ENCODE data around the gene CPNE5.

Gene CPNE5

GRCh38 chr6:36853325-36853724, 14.1 kb upstream of the CPNE5 start:
- H3K4me3 ChIP-seq (ENCODE audit: low read length), result peak overlapping the region; percentile 15
- peaks cover 19% of the 10 kb centered on the region for H3K36me3 ChIP-seq (ENCODE audit: insufficient read depth, low read length)
- H3K4me1 ChIP-seq (ENCODE audit: control insufficient read depth, insufficient read depth, low read length), result peaks cover 25% of the 10 kb centered on the region
- peaks cover 6% of the 10 kb centered on the region for H3K9me3 ChIP-seq (replicated peaks; ENCODE audit: low read length)
- H3K4me2 ChIP-seq (ENCODE audit: low read length), result peak overlapping the region; percentile 29
- H3K9ac ChIP-seq (ENCODE audit: low read depth, low read length), result peak overlapping the region; percentile 43
- H3K27me3 ChIP-seq (ENCODE audit: control insufficient read depth, insufficient read depth, low read length), result no peaks in the 10 kb centered on the region

GRCh38 chr6:36852481-36853147, 13.4 kb upstream of the CPNE5 start:
- no peaks in the 10 kb centered on the region for H3K27me3 ChIP-seq (ENCODE audit: control insufficient read depth, insufficient read depth, low read length)
- H3K9ac ChIP-seq (ENCODE audit: low read depth, low read length), result peak overlapping the region; percentile 43
- H3K9me3 ChIP-seq (replicated peaks; ENCODE audit: low read length), result peaks cover 6% of the 10 kb centered on the region
- no peak overlapping the region for H3K4me2 ChIP-seq (ENCODE audit: low read length)
- peaks cover 19% of the 10 kb centered on the region for H3K36me3 ChIP-seq (ENCODE audit: insufficient read depth, low read length)
- no peak overlapping the region for H3K4me3 ChIP-seq (ENCODE audit: low read length)
- peaks cover 25% of the 10 kb centered on the region for H3K4me1 ChIP-seq (ENCODE audit: control insufficient read depth, insufficient read depth, low read length)

- Histone ChIP-seq H3K4me2 (ENCODE audit: low read length) (no peak overlapping the region), H3K36me3 (ENCODE audit: insufficient read depth, low read length) (peaks cover 19% of the 10 kb centered on the region), H3K9me3 (replicated peaks; ENCODE audit: low read length) (peaks cover 6% of the 10 kb centered on the region), H3K4me3 (ENCODE audit: low read length) (no peak overlapping the region), H3K27me3 (ENCODE audit: control insufficient read depth, insufficient read depth, low read length) (no peaks in the 10 kb centered on the region), H3K9ac (ENCODE audit: low read depth, low read length) (no peak overlapping the region), H3K4me1 (ENCODE audit: control insufficient read depth, insufficient read depth, low read length) (peaks cover 25% of the 10 kb centered on the region)
Measured at GRCh38 chr6:36851626-36852025, 12.4 kb upstream of the CPNE5 start.

GRCh38 chr6:36851149-36851614, 11.9 kb upstream of the CPNE5 start:
- H3K4me3 ChIP-seq (ENCODE audit: low read length), result no peak overlapping the region
- H3K27me3 ChIP-seq (ENCODE audit: control insufficient read depth, insufficient read depth, low read length), result no peaks in the 10 kb centered on the region
- H3K4me2 ChIP-seq (ENCODE audit: low read length), result no peak overlapping the region
- H3K4me1 ChIP-seq (ENCODE audit: control insufficient read depth, insufficient read depth, low read length), result peaks cover 25% of the 10 kb centered on the region
- H3K36me3 ChIP-seq (ENCODE audit: insufficient read depth, low read length), result peaks cover 18% of the 10 kb centered on the region
- no peak overlapping the region for H3K9ac ChIP-seq (ENCODE audit: low read depth, low read length)
- peaks cover 6% of the 10 kb centered on the region for H3K9me3 ChIP-seq (replicated peaks; ENCODE audit: low read length)

GRCh38 chr6:36850021-36850420, 10.8 kb upstream of the CPNE5 start:
- Histone ChIP-seq H3K9ac (ENCODE audit: low read depth, low read length) (no peak overlapping the region), H3K36me3 (ENCODE audit: insufficient read depth, low read length) (peaks cover 7% of the 10 kb centered on the region), H3K9me3 (replicated peaks; ENCODE audit: low read length) (peaks cover 6% of the 10 kb centered on the region), H3K27me3 (ENCODE audit: control insufficient read depth, insufficient read depth, low read length) (no peaks in the 10 kb centered on the region), H3K4me3 (ENCODE audit: low read length) (no peak overlapping the region), H3K4me1 (ENCODE audit: control insufficient read depth, insufficient read depth, low read length) (peaks cover 25% of the 10 kb centered on the region), H3K4me2 (ENCODE audit: low read length) (no peak overlapping the region)

- peaks cover 6% of the 10 kb centered on the region for H3K9me3 ChIP-seq (replicated peaks; ENCODE audit: low read length)
- no peak overlapping the region for H3K9ac ChIP-seq (ENCODE audit: low read depth, low read length)
- peak overlapping the region; percentile 15 for H3K4me2 ChIP-seq (ENCODE audit: low read length)
- H3K27me3 ChIP-seq (ENCODE audit: control insufficient read depth, insufficient read depth, low read length), result peaks cover 6% of the 10 kb centered on the region
- peaks cover under 1% of the 10 kb centered on the region for H3K36me3 ChIP-seq (ENCODE audit: insufficient read depth, low read length)
- H3K4me1 ChIP-seq (ENCODE audit: control insufficient read depth, insufficient read depth, low read length), result peaks cover 22% of the 10 kb centered on the region
- H3K4me3 ChIP-seq (ENCODE audit: low read length), result no peak overlapping the region
Measured at GRCh38 chr6:36848658-36849441, 9.6 kb upstream of the CPNE5 start.

- peaks cover 6% of the 10 kb centered on the region for H3K27me3 ChIP-seq (ENCODE audit: control insufficient read depth, insufficient read depth, low read length)
- H3K4me1 ChIP-seq (ENCODE audit: control insufficient read depth, insufficient read depth, low read length), result peaks cover 14% of the 10 kb centered on the region
- H3K9ac ChIP-seq (ENCODE audit: low read depth, low read length), result no peak overlapping the region
- H3K4me3 ChIP-seq (ENCODE audit: low read length), result no peak overlapping the region
- no peak overlapping the region for H3K4me2 ChIP-seq (ENCODE audit: low read length)
- H3K36me3 ChIP-seq (ENCODE audit: insufficient read depth, low read length), result no peaks in the 10 kb centered on the region
- peaks cover 6% of the 10 kb centered on the region for H3K9me3 ChIP-seq (replicated peaks; ENCODE audit: low read length)
Measured at GRCh38 chr6:36847991-36848390, 8.7 kb upstream of the CPNE5 start.

- no peak overlapping the region for H3K4me3 ChIP-seq (ENCODE audit: low read length)
- H3K9me3 ChIP-seq (replicated peaks; ENCODE audit: low read length), result peaks cover 6% of the 10 kb centered on the region
- no peak overlapping the region for H3K4me2 ChIP-seq (ENCODE audit: low read length)
- H3K9ac ChIP-seq (ENCODE audit: low read depth, low read length), result no peak overlapping the region
- no peaks in the 10 kb centered on the region for H3K36me3 ChIP-seq (ENCODE audit: insufficient read depth, low read length)
- peaks cover 7% of the 10 kb centered on the region for H3K4me1 ChIP-seq (ENCODE audit: control insufficient read depth, insufficient read depth, low read length)
- H3K27me3 ChIP-seq (ENCODE audit: control insufficient read depth, insufficient read depth, low read length), result peaks cover 6% of the 10 kb centered on the region
Measured at GRCh38 chr6:36847152-36847551, 7.9 kb upstream of the CPNE5 start.

- no peaks in the 10 kb centered on the region for H3K9me3 ChIP-seq (replicated peaks; ENCODE audit: low read length)
- no peak overlapping the region for H3K9ac ChIP-seq (ENCODE audit: low read depth, low read length)
- peaks cover 7% of the 10 kb centered on the region for H3K27me3 ChIP-seq (ENCODE audit: control insufficient read depth, insufficient read depth, low read length)
- H3K36me3 ChIP-seq (ENCODE audit: insufficient read depth, low read length), result no peaks in the 10 kb centered on the region
- H3K4me2 ChIP-seq (ENCODE audit: low read length), result no peak overlapping the region
- H3K4me1 ChIP-seq (ENCODE audit: control insufficient read depth, insufficient read depth, low read length), result peaks cover 11% of the 10 kb centered on the region
- H3K4me3 ChIP-seq (ENCODE audit: low read length), result no peak overlapping the region
Measured at GRCh38 chr6:36845233-36845632, 6.0 kb upstream of the CPNE5 start.

- H3K9ac ChIP-seq (ENCODE audit: low read depth, low read length), result no peak overlapping the region
- H3K27me3 ChIP-seq (ENCODE audit: control insufficient read depth, insufficient read depth, low read length), result peaks cover 9% of the 10 kb centered on the region
- H3K4me1 ChIP-seq (ENCODE audit: control insufficient read depth, insufficient read depth, low read length), result peaks cover 13% of the 10 kb centered on the region
- H3K9me3 ChIP-seq (replicated peaks; ENCODE audit: low read length), result no peaks in the 10 kb centered on the region
- H3K4me3 ChIP-seq (ENCODE audit: low read length), result no peak overlapping the region
- no peaks in the 10 kb centered on the region for H3K36me3 ChIP-seq (ENCODE audit: insufficient read depth, low read length)
- H3K4me2 ChIP-seq (ENCODE audit: low read length), result no peak overlapping the region
Measured at GRCh38 chr6:36844232-36845170, 5.3 kb upstream of the CPNE5 start.

- no peaks in the 10 kb centered on the region for H3K9me3 ChIP-seq (replicated peaks; ENCODE audit: low read length)
- H3K4me1 ChIP-seq (ENCODE audit: control insufficient read depth, insufficient read depth, low read length), result peaks cover 17% of the 10 kb centered on the region
- no peak overlapping the region for H3K4me3 ChIP-seq (ENCODE audit: low read length)
- peaks cover 22% of the 10 kb centered on the region for H3K27me3 ChIP-seq (ENCODE audit: control insufficient read depth, insufficient read depth, low read length)
- H3K4me2 ChIP-seq (ENCODE audit: low read length), result no peak overlapping the region
- no peaks in the 10 kb centered on the region for H3K36me3 ChIP-seq (ENCODE audit: insufficient read depth, low read length)
- H3K9ac ChIP-seq (ENCODE audit: low read depth, low read length), result no peak overlapping the region
Measured at GRCh38 chr6:36843170-36843569, 3.9 kb upstream of the CPNE5 start.
